Fibroblast of skin of abdomen (primary cell): ENCODE data around the gene MOV10L1.
A peak's percentile ranks its signal among the peaks of the same experiment; 100 is the strongest.
"Not testable (repeated sequence)": the region's sequence is repeated elsewhere in the genome, so short reads cannot be mapped to it uniquely, and the experiment has no call there.

Source experiments
- DNase-seq: peaks from one replicate; pipeline ENCODE4 v3.0.0-alpha.2; 2013

MOV10L1 gene

DNA sequence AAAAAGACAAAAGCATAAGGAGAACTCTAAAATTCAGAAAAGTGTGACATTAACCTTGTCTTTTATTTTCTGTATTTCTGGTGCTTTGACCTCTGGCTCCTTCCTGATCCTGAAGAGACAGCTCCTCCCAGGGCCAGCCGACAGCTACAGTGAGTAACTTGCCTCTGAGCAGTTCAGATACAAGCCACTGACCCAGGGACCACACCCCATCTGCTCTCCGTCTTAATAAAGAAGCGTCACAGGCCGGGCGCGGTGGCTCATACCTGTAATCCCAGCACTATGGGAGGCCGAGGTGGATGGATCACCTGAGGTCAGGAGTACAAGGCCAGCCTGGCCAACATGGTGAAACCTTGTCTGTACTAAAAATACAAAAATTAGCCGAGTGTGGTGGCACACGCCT, 11.0 kb upstream of the MOV10L1 start:
- no peak for DNase-seq

- no peak for DNase-seq
These were observed 9.7 kb upstream of the MOV10L1 start for GRCh38 chr22:50080077-50080465.

DNA sequence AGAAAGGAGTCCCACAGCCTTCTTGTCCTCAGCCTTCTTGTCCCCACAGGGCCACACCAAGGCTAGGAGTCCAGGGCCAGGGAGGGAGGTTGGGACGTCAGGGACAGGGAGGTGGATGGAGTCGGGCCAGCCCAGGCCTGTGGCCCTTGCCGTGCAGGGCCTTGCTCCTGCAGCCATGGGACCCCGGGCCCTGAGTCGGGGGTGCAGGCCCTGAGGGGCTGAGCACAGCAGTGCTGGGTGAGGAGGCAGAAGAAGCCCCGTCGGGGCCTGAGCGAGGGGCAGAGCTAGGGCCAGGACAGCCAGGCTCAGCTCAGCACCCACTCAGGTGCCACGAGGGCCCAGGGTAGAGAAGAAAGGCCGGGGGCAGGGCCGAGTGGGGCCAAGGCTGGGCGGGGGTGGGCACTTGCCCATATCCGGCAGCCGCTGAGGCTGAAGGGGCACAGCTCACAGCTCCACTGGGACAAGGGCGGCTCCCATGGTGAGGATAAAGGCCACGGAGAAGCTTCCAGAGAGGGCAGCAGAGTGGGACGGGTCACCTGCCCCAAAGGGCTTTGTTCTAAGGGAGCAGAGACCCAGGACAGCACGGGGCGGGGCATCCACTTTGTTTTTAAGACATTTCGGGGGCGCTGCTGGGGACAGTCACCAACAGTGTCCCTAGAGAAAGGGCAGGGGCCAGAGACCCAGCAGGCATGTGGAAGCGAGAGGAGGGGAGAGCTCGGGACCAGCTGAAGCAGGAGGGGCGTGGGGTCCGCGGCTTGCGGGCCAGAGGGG, 8.2 kb upstream of the MOV10L1 start:
- DNase-seq: no peak

DNA sequence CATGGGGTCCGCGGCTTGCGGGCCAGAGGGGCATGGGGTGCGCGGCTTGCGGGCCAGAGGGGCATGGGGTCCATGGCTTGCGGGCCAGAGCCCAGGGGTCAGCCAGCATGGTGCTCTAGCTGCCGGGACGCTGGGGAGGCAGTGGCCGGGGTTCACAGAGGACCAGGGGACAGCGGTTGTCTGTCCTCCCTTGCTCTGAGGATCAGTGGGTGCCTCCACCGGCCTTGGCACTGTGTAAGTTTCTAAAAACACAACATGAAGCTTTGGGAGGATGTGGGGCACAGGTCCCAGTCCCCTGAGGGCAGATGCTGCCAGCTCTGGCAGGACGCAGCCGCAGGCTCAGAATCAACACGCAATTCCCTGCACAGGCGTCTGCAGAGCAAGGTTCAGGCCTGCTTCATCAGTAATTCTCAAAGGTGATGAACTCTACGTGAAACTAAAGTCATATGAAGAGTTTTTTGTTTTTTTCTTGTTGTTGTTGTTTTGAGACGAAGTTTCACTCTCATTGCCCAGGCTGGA, 7.5 kb upstream of the MOV10L1 start:
- DNase-seq: no peak

- no peak for DNase-seq
These were observed 6.8 kb upstream of the MOV10L1 start for GRCh38 chr22:50082961-50083461.

- no peak for DNase-seq
These were observed 6.2 kb upstream of the MOV10L1 start for GRCh38 chr22:50083462-50084079.

DNA sequence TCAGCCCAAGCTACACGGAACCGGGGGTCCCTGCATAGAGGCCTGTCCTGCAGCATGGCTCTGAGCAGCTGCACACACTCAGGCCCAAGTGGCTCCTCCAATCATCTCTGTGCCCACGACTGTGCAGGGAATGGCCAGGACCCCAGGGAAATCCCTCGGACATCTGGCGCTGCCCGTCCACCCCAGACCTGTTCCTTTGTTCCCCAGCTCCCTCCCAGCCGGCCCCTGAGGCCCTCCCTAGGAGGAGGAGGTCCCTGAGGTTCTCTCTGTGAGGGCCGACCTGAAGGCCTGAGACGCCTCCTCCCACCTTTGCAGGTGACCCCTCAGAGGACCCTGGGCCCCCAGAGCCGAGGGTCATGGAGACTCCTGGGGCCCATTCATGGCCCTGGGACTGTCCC, 5.7 kb upstream of the MOV10L1 start:
- no peak for DNase-seq

DNA sequence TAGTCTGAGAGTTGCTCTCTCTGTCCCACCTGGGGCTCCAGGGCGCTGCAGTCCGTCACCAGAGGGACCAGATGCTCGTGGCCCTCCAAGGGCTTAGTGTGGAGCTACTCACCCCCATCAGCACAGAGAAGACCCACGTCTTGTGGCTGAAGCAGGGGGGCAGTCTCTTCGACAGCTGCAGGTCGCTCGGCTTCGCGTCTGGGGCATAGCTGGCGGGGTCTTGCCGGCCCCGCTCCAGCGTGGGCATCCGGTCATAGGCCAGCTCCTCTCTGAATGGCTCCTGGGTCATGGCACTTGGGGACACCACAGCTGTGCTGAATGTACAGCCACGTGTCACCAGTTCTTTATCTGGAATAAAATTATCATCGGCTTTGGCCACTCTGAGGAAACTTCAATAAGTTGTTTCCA, 5.2 kb upstream of the MOV10L1 start:
- no peak for DNase-seq

GRCh38 chr22:50085211-50085972, 4.4 kb upstream of the MOV10L1 start, which contains the start of gene MLC1:
TSS of gene MLC1 (minus strand) at chr22:50085426. CDS start at chr22:50084902, 524 bp downstream.
- DNase-seq: no peak

DNA sequence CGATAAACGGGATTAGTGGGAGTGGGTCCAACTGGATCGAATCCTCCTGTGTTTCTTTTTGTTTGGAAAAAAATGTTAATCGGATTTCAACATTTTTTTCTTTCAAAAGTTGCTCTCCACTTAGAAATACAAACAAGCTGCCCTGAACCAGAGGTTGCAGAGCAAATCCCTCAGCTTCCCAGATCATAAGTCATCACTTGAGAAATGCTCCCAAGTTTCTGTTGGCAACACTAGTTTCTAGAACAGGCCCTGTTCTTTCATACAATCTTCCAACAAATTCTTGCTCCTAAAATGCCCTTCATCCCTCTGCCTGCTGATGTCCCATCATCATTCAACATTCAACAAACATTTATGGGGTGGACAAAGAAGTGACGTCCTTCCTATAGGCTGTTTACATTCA, 3.3 kb upstream of the MOV10L1 start:
- DNase-seq: peak; percentile 6

- DNase-seq: not testable (repeated sequence)
These were observed 2.8 kb upstream of the MOV10L1 start for GRCh38 chr22:50086975-50087374.

- DNase-seq: no peak
These were observed 2.2 kb upstream of the MOV10L1 start for GRCh38 chr22:50087646-50088045.

DNA sequence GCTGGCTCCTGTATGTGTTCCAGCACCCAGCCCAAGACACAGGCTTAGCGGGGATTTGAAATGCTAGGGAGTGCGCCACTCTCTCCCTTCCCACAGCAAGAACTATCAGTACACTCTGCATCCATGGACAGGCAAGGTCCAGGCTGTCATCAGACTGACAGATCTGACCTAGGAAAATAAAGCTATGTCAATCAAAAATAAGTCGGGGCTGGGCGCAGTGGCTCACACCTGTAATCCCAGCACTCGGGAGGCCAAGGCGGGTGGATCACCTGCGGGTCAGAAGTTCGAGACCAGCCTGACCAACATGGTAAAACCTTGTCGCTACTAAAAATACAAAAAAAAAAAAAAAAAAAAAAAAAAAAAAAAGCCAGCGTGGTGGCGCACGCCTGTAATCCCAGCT, 1.7 kb upstream of the MOV10L1 start:
- DNase-seq: no peak

DNA sequence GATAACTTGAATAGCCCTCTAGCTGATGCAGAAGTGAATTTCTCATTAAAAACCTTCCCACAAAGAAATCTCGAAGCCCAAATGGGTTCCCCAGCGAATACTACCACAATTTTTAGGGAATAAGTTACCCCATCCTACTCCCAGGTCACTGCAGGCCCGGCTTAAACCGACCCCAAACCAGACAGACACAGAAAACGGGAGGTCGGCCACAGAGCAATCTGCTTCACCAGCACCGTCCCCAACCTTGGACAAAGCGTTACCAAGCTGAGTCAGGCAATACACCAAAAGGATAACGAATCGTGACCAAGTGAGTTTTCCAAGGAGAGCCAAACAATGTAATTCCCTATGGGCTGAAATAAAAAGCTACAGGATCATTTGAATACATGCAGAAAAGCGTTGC, 575 bp upstream of the MOV10L1 start:
- no peak for DNase-seq

DNA sequence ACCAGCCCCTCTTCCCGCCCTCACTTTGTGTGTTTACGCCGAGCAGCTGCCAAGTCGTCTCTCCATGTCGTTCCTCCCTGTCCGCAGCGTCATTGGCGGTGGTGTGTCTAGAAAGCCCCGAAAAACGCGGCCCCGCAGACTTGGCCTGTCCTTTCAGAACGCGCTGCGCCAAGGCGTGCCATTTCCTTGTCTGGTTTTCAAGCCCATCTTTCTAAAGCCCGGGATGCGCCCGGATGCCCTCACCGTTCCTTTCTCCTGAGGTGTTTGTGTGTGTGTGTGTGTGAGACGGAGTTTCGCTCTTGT, 557 bp downstream of the MOV10L1 start:
- no peak for DNase-seq

GRCh38 chr22:50091092-50091768, 1.4 kb downstream of the MOV10L1 start:
- no peak for DNase-seq

DNA sequence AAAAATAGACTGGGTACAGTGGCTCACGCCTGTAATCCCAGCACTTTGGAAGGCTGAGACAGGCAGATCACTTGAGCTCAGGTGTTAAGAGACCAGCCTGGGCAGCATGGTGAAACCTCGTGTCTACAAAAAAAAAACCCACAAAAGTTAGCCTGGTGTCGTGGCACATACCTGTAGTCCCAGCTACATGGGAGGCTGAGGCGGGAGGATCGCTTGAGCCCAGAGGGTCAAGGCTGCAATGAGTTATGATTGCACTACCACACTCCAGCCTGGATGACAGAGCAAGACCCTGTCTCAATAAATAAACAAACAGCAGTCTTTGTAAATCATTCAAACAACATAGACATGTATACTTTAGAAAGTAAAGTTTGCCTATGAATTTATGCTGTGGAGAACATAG, 2.5 kb downstream of the MOV10L1 start:
- no peak for DNase-seq

DNA sequence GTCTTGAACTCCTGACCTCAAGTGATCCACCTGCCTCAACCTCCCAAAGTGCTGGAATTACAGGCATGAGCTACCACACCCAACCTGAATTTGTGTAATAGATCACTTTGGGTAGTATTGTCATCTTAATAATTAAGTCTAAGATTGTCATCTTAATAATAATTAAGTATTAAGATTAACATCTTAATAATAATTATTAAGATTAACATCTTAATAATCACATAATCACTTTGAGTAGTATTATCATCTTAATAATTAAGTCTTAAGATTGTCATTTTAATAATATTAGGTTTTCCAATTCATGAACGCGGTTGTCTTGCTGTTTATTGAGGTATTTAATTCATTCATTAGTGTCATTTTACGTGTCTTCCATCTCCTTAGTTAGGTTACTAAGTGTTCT, 8.2 kb downstream of the MOV10L1 start:
- DNase-seq: no peak

GRCh38 chr22:50101870-50102565, 12.2 kb downstream of the MOV10L1 start:
- no peak for DNase-seq

DNA sequence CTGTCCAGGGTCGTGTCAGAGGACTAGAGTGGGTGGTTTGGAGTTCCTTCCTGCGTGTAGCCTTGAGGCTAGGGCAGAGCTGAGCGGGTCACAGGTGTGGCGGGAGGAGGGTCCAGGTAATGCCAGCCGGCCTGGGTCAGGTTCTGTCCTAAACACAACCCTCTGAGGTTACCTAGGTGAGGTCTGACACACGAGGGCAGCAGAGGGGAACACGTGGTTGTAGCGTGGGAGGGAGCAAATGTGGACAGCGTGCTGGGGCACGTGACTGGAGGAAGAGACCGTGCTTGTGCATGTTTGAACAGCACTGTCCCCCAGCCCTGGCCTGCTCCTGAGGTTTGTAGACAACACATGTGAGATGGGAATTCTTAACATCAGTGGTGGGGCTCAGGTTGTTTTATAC, 13.1 kb downstream of the MOV10L1 start:
- DNase-seq: no peak

DNA sequence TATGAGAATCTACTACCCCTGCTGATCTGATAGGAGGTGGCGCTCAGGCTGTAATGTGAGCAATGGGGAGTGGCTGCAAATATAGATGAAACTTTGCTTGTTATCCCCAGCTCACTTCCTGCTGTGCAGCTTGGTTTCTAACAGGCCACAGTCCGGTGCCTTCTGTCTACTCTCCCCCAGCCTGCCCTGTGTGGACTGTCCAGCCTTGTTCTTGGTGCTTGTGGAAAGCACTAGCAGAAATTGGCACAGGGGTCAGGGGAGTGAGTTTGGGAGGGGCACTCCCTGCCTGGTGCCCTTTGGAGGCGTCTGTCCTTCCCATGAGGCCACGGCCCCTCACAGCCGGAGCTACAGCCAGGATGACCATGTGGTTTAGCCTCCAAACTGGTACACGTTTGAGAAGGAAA, 14.3 kb downstream of the MOV10L1 start:
- no peak for DNase-seq
